Lung (tissue), 12 donors: ENCODE data around the gene TMEM266. TPM values are rescaled to one million over a fixed set of nuclear protein-coding genes. Genes with fewer than 3 reads are reported as not detected.
A peak's percentile ranks its signal among the peaks of the same experiment; 100 is the strongest.

ENCODE experiments used
- ATAC-seq: fragments of 200-7000 bp; cut with Tn5 transposase; one replicate; pipeline ENCODE4 v1.9.1; 2020; ENCODE audit warnings: moderate number of reproducible peaks; ENCODE audit not compliant: insufficient read depth, low FRiP score
- DNase-seq, 3 donors: peaks; one replicate each; pipeline ENCODE4 v3.0.0-alpha.2; 2013 to 2017
- H3K27ac ChIP-seq, 2 donors: one replicate each; pipeline ENCODE4 v1.5.1; 2013; ENCODE audit warnings: mild to moderate bottlenecking in 2 of 2, moderate library complexity in 2 of 2, control low read depth in 1 of 2, inconsistent platforms in 1 of 2, low read depth in 1 of 2, low read length in 1 of 2
- H3K27me3 ChIP-seq, 3 donors: one replicate each; pipeline ENCODE4 v1.5.1; 2013; ENCODE audit warnings: low read length in 2 of 3; ENCODE audit not compliant: control insufficient read depth in 3 of 3, insufficient read depth in 3 of 3
- H3K36me3 ChIP-seq, 4 donors: one replicate each; pipeline ENCODE4 v1.5.1; 2013; ENCODE audit warnings: low read length in 4 of 4, mild to moderate bottlenecking in 1 of 4, moderate library complexity in 1 of 4; ENCODE audit not compliant: control insufficient read depth in 4 of 4, insufficient read depth in 4 of 4
- H3K4me1 ChIP-seq, 5 donors: one replicate each; pipeline ENCODE4 v1.5.1; 2013; ENCODE audit warnings: low read length in 5 of 5, mild to moderate bottlenecking in 2 of 5, moderate library complexity in 1 of 5; ENCODE audit not compliant: control insufficient read depth in 5 of 5, insufficient read depth in 5 of 5
- H3K4me3 ChIP-seq: one replicate; pipeline ENCODE4 v1.5.1; 2013; ENCODE audit warnings: mild to moderate bottlenecking, control low read depth, moderate library complexity
- H3K9ac ChIP-seq, 2 donors: one replicate each; pipeline ENCODE4 v1.5.1; 2013; ENCODE audit warnings: low read length in 2 of 2, control low read depth in 1 of 2; ENCODE audit not compliant: insufficient read depth in 1 of 2
- H3K9me3 ChIP-seq, 4 donors: one replicate each; pipeline ENCODE4 v1.5.1; 2013; ENCODE audit warnings: low read length in 3 of 4, mild to moderate bottlenecking in 1 of 4, moderate library complexity in 1 of 4; ENCODE audit not compliant: control insufficient read depth in 4 of 4, insufficient read depth in 3 of 4
- WGBS, 2 donors: extraction: QIAGEN DNeasy Blood & Tissue Kit; methylation state at CpG; one replicate each; pipeline ENCODE4 v1.1.7; 2013; 5-methylcytosine and 5-hydroxymethylcytosine counted together
- polyA plus RNA-seq, 2 donors: library from polyadenylated mRNA; stranded (reverse); fragments of 200-250 nt; gene quantifications; one replicate each; pipeline ENCODE4 v1.2.1, GENCODE V29; 2013
- total RNA-seq, 2 donors: library from RNA; depleted of rRNA in 1 of 2; stranded (reverse); fragments of >200 nt in 1 of 2; gene quantifications; one replicate each; pipeline ENCODE4 v1.2.1, GENCODE V29; 2014 to 2021
- TF ChIP-seq, protein P1 (sequence below): IDR thresholded peaks from 2 replicates; pipeline ENCODE4 v1.5.1; 2012; ENCODE audit warnings: mild to moderate bottlenecking; ENCODE audit errors: control extremely low read depth, extremely low read depth
- donor health status: control.
- donor health status: control.
- donor health status: Bipolar disorder and iron deficiency.
- donor health status: healthy.
- donor health status: DM: yes; HTN: yes; CAD: no.

Gene TMEM266
- total and polyA plus RNA-seq, 4 donors, result 1.1 to 4.4 (median 1.5) TPM

DNA sequence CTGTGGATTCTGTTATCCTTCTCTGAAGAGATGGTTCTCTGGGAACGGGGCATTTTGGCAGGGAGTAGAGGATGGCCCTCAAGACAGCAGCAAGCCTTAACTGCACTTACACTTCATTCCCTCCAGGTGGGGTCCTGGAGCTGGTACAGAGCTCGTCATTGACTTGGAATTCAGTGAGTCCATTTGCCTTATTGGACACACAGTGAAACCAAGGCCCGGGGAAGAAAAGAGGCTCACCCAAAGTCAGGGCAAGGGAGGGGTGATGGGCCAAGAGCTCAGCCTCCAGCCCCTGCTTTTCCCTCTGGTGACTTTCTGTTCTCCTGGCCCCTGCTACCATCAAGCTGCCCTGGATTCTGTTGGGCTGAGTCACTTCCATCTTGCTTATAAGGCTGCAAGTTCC is 125.9 kb downstream of the TMEM266 start:
- DNase-seq (peak in 2 of 3 donors; percentile 44 to 46), ATAC-seq (peak; percentile 45)
- Histone ChIP-seq H3K4me3 (no peak overlapping the region), H3K4me1 (peaks cover 0 to 5% (median 0%) of the 10 kb centered on the region in 5 donors), H3K27me3 (peaks cover 0 to 11% (median 5%) of the 10 kb centered on the region in 3 donors), H3K27ac (no peak overlapping the region), H3K9me3 (no peaks in the 10 kb centered on the region), H3K36me3 (no peaks in the 10 kb centered on the region), H3K9ac (no peak overlapping the region)
- WGBS, 2 donors, result 46 to 53% methylated on average over 3 of the region's 3 CpGs
- TF ChIP-seq, protein P1, sequence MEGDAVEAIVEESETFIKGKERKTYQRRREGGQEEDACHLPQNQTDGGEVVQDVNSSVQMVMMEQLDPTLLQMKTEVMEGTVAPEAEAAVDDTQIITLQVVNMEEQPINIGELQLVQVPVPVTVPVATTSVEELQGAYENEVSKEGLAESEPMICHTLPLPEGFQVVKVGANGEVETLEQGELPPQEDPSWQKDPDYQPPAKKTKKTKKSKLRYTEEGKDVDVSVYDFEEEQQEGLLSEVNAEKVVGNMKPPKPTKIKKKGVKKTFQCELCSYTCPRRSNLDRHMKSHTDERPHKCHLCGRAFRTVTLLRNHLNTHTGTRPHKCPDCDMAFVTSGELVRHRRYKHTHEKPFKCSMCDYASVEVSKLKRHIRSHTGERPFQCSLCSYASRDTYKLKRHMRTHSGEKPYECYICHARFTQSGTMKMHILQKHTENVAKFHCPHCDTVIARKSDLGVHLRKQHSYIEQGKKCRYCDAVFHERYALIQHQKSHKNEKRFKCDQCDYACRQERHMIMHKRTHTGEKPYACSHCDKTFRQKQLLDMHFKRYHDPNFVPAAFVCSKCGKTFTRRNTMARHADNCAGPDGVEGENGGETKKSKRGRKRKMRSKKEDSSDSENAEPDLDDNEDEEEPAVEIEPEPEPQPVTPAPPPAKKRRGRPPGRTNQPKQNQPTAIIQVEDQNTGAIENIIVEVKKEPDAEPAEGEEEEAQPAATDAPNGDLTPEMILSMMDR, result peak; percentile 13

DNA sequence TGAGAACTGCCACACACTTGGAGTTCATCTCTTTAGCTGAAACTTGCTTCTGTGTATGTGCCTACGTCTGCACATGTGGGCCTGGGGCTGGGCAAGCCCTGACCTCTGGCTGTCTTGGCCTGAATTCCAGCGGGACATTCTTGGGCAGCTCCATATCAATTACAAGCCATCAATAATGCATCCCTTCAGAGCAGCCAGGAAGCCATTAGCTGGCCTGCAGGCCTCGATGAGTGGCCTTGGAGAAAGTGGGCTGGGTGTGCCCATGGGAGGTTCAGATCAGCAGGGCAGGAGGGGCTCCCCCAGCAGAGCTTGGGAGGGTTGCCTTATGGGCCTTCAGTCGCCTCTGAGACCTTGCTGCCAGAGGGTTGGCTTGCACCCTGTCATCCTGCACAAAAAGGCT is 127.4 kb downstream of the TMEM266 start:
- TF ChIP-seq, protein P1, result no peak
- no peak for ATAC-seq
- Histone ChIP-seq H3K4me3 (no peak overlapping the region), H3K9ac (no peak overlapping the region), H3K9me3 (no peaks in the 10 kb centered on the region), H3K27me3 (peaks cover 0 to 14% (median 5%) of the 10 kb centered on the region in 3 donors), H3K4me1 (peaks cover 0 to 10% (median 0%) of the 10 kb centered on the region in 5 donors), H3K36me3 (no peaks in the 10 kb centered on the region), H3K27ac (no peak overlapping the region)
- 73 to 89% methylated on average over 4 of the region's 4 CpGs for WGBS, 2 donors
- DNase-seq, result no peak

DNA sequence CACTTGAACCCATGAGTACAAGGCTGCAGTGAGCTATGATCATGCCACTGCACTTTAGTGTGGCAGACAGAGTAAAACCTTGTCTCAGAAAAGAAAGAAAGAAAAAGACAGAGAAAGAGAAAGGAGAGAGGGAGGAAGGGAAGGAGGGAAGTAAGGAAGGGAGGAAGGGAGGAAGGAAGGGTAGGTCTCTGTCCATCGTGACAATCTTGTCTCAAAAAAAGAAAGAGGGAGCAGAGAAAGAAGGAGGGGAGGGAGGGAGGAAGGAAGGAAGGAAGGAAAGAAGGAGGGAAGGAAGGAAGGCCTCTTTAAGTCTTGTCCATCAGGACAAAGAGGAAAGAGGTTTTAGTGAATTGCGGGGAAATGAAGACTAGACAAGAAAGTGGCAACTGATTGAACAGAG is 129.3 kb downstream of the TMEM266 start:
- Histone ChIP-seq H3K4me1 (peaks cover 0 to 10% (median 0%) of the 10 kb centered on the region in 5 donors), H3K9ac (no peak overlapping the region), H3K4me3 (no peak overlapping the region), H3K36me3 (no peaks in the 10 kb centered on the region), H3K9me3 (no peaks in the 10 kb centered on the region), H3K27me3 (peaks cover 0 to 14% (median 5%) of the 10 kb centered on the region in 3 donors), H3K27ac (no peak overlapping the region)
- 49 to 54% methylated on average over 2 of the region's 2 CpGs for WGBS, 2 donors
- TF ChIP-seq, protein P1, result no peak
- ATAC-seq, result no peak
- DNase-seq, result no peak

DNA sequence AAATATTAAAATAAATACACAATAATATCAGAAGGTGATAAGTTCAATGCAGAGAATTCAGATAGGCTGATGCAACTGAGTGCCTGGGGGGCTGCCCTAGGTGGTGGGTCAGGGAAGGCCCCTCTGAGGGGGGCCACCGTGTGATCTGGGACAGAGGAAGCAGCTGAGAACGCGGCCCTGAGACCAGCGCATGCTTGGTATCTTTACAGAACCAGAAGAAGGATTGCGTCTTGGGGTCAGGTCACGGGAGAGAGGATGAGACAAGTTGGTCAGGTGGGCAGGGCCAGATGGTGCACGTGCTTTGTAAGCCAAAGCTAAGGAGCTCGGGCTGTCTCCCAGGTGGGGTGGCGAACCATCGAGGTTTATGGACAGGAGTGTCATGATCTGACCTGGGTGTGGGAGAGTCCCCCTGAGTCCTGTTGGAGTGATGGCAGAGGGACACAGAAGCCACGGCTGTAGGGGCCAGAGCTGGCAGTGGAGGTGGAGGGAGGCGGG is 130.3 kb downstream of the TMEM266 start:
- WGBS, 2 donors, result 36 to 46% methylated on average over 12 of the region's 12 CpGs
- Histone ChIP-seq H3K9ac (no peak overlapping the region), H3K27me3 (peaks cover 0 to 14% (median 5%) of the 10 kb centered on the region in 3 donors), H3K27ac (no peak overlapping the region), H3K4me3 (no peak overlapping the region), H3K9me3 (no peaks in the 10 kb centered on the region), H3K4me1 (peaks cover 0 to 10% (median 0%) of the 10 kb centered on the region in 5 donors), H3K36me3 (no peaks in the 10 kb centered on the region)
- ATAC-seq, result no peak
- TF ChIP-seq, protein P1, result no peak
- no peak for DNase-seq
